22Rv1 (cell line): ENCODE measurements around the gene HGS.

Source experiments
- H3K27ac ChIP-seq: fragments of 450-650 bp; 2 replicates; pipeline ENCODE4 v1.5.1; 2017
- CTCF ChIP-seq: fragments of 450-650 bp; IDR thresholded peaks from 2 replicates; pipeline ENCODE4 v1.5.1; 2017; ENCODE audit warnings: mild to moderate bottlenecking
- ZFX ChIP-seq: fragments of 450-650 bp; IDR thresholded peaks from 2 replicates; pipeline ENCODE4 v1.6.1; 2017; ENCODE audit warnings: antibody characterized with exemption, borderline replicate concordance

Gene HGS, protein sequence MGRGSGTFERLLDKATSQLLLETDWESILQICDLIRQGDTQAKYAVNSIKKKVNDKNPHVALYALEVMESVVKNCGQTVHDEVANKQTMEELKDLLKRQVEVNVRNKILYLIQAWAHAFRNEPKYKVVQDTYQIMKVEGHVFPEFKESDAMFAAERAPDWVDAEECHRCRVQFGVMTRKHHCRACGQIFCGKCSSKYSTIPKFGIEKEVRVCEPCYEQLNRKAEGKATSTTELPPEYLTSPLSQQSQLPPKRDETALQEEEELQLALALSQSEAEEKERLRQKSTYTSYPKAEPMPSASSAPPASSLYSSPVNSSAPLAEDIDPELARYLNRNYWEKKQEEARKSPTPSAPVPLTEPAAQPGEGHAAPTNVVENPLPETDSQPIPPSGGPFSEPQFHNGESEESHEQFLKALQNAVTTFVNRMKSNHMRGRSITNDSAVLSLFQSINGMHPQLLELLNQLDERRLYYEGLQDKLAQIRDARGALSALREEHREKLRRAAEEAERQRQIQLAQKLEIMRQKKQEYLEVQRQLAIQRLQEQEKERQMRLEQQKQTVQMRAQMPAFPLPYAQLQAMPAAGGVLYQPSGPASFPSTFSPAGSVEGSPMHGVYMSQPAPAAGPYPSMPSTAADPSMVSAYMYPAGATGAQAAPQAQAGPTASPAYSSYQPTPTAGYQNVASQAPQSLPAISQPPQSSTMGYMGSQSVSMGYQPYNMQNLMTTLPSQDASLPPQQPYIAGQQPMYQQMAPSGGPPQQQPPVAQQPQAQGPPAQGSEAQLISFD

DNA sequence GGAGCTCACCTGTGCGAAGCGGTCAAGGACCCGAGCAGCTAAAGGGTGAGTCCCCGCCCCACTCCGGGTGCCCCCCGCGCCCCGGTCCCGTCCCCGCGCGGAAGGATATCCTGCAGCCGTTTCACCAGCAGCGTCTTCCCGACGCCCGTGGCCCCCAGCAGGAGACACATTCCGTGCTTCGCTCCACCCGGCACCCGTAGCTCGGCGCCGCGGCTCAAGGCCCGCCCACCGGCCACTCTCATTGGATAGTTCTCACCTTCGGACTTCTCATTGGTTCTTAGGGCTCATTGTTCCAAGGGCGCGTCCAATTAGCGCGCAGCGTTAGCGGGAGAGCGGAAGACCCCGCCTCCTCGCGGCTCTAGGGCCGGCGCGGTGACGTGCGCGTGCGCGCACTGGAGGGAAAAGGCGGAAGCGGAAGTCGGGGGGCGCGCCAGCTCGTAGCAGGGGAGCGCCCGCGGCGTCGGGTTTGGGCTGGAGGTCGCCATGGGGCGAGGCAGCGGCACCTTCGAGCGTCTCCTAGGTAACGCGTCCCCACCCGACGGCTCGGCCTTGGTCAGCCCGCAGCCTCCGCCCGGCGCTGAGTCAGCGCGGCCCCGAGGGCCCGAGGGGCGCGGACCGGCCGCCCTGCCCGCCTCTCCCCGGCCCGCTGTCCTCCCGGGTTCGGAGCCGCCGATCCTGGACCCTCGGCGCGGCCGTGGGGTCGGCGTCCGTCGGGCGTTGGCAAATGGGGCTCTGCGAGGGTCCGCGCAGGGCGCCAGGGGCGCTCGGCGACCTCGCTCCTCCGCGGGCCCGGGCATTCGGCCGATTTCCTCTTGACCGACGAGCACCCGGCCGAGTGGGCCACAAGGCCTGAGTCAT is at the start of gene HGS, which contains the start of gene ARL16:
TSS of gene HGS (plus strand) at position 428 of the 858 bp plus-strand sequence. CDS start at position 484, 56 bp downstream.
TSS of gene ARL16 (minus strand) at position 214 of the 858 bp plus-strand sequence. CDS start at position 170, 44 bp downstream.
- TF ChIP-seq ZFX (no peak), CTCF (no peak)
- H3K27ac ChIP-seq, result peak within 1 kb of the TSS; percentile 72

DNA sequence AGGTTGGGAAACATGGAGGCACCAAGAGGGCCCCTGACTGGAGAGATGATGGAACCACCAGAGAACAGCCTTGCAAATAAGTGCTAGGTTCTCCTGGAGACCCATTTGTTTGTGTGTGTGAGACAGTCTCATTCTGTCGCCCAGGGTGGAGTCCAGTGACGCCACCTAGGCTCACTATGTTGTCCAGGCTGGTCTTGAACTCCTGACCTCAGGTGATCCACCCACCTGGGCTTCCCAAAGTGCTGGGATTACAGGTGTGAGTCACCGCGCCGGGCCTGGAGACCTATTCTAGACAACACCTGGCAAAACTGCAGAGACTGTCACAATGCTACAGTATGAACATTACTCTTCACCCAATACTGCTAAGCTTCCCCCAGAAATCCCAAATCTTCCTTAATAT is 48.4 kb upstream of the HGS start:
- H3K27ac ChIP-seq, result peak overlapping the region; percentile 84; the same call in 1 of the 2 replicates
- TF ChIP-seq CTCF (no peak), ZFX (no peak)

- TF ChIP-seq ZFX (no peak), CTCF (no peak)
- peak overlapping the region; percentile 84 for H3K27ac ChIP-seq
These were observed 47.8 kb upstream of the HGS start for GRCh38 chr17:81635973-81636504.

- H3K27ac ChIP-seq, result peak within 1 kb of the TSS; percentile 84
- no peak for TF ChIP-seq ZFX
- TF ChIP-seq CTCF, result no peak
These were observed 47.1 kb upstream of the HGS start, which contains the start of the genes NPLOC4 and TSPAN10 for GRCh38 chr17:81636505-81637288. Gene NPLOC4 (minus strand): TSS chr17:81637112. CDS start chr17:81636930, 182 bp downstream. Gene TSPAN10 (plus strand): TSS chr17:81637196. CDS start chr17:81642413, 5,217 bp downstream.

- H3K27ac ChIP-seq, result no peak overlapping the region
These were observed 45.1 kb upstream of the HGS start for GRCh38 chr17:81638683-81639082.

More at GRCh38 chr17:81638683-81639082, 45.1 kb upstream of the HGS start:
- no peak for TF ChIP-seq ZFX
- TF ChIP-seq CTCF, result no peak
